Colonic mucosa (tissue), 4 donors: ENCODE data around the gene POLDIP2. TPM values are rescaled to one million over a fixed set of nuclear protein-coding genes. Genes with fewer than 3 reads are reported as not detected.

Experiments
- DNase-seq: peaks from one replicate; pipeline ENCODE4 v3.0.0-alpha.2; 2020
- H3K27ac ChIP-seq: fragments of 200-600 bp; one replicate; pipeline ENCODE4 v1.8.0; 2021
- H3K27me3 ChIP-seq: fragments of 200-600 bp; one replicate; pipeline ENCODE4 v1.8.0; 2021
- H3K36me3 ChIP-seq: fragments of 200-600 bp; one replicate; pipeline ENCODE4 v1.8.0; 2021
- H3K4me1 ChIP-seq: fragments of 200-600 bp; one replicate; pipeline ENCODE4 v1.8.0; 2021; ENCODE audit warnings: mild to moderate bottlenecking
- H3K4me3 ChIP-seq: fragments of 200-600 bp; one replicate; pipeline ENCODE4 v1.8.0; 2021
- H3K9ac ChIP-seq, 2 donors: one replicate each; pipeline ENCODE4 v1.7.0; 2013; ENCODE audit warnings: control low read depth in 2 of 2, low read depth in 2 of 2, low read length in 2 of 2
- H3K9me3 ChIP-seq: fragments of 200-600 bp; one replicate; pipeline ENCODE4 v1.8.0; 2021
- intact Hi-C: fragments of 100-400 bp; cut with DNase I; formaldehyde crosslinking; loops from one replicate; pipeline ENCODE4 v1.14.1; 2022
- total RNA-seq, 2 donors: library from RNA; stranded (reverse); fragmentation: NEBNext Ultra II Directional in 1 of 2; extraction: Animal tissue kit (Norgen Biotek cat#: 25700) in 1 of 2; gene quantifications; one replicate each; pipeline ENCODE4 v1.2.1, GENCODE V29; 2021
- TF ChIP-seq, protein P1 (sequence below): fragments of 200-600 bp; IDR thresholded peaks from one replicate; pipeline ENCODE4 v1.8.0; 2022; ENCODE audit warnings: antibody characterized with exemption, mild to moderate bottlenecking
- donor health status: healthy.
- donor health status: DM: no; HTN: no; CAD: no.
- donor health status: DM: no; HTN: no; CAD: no.

POLDIP2 gene
- total RNA-seq, 2 donors from 2014 or later, result 80.3 to 132 TPM

- Histone ChIP-seq H3K36me3 (no peaks in the 10 kb centered on the region), H3K4me1 (no peaks in the 10 kb centered on the region), H3K9ac (peak overlapping the region; percentile 44 to 48), H3K27ac (no peak overlapping the region), H3K27me3 (no peaks in the 10 kb centered on the region), H3K9me3 (no peaks in the 10 kb centered on the region), H3K4me3 (peak overlapping the region; percentile 63)
- no peak for DNase-seq
- TF ChIP-seq, protein P1, sequence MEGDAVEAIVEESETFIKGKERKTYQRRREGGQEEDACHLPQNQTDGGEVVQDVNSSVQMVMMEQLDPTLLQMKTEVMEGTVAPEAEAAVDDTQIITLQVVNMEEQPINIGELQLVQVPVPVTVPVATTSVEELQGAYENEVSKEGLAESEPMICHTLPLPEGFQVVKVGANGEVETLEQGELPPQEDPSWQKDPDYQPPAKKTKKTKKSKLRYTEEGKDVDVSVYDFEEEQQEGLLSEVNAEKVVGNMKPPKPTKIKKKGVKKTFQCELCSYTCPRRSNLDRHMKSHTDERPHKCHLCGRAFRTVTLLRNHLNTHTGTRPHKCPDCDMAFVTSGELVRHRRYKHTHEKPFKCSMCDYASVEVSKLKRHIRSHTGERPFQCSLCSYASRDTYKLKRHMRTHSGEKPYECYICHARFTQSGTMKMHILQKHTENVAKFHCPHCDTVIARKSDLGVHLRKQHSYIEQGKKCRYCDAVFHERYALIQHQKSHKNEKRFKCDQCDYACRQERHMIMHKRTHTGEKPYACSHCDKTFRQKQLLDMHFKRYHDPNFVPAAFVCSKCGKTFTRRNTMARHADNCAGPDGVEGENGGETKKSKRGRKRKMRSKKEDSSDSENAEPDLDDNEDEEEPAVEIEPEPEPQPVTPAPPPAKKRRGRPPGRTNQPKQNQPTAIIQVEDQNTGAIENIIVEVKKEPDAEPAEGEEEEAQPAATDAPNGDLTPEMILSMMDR, result no peak
- intact Hi-C loops, result no loop called here
Observed at GRCh38 chr17:28317966-28318758, 39.2 kb downstream of the POLDIP2 start.

GRCh38 chr17:28317099-28317965, 40.0 kb downstream of the POLDIP2 start:
- no peaks in the 10 kb centered on the region for H3K27me3 ChIP-seq
- H3K27ac ChIP-seq, result no peak overlapping the region
- TF ChIP-seq, protein P1, result no peak
- no peak overlapping the region for H3K4me3 ChIP-seq
- no peak overlapping the region for H3K9ac ChIP-seq
- H3K9me3 ChIP-seq, result no peaks in the 10 kb centered on the region
- DNase-seq, result no peak
- intact Hi-C loops, result no loop called here
- no peaks in the 10 kb centered on the region for H3K4me1 ChIP-seq
- H3K36me3 ChIP-seq, result no peaks in the 10 kb centered on the region

GRCh38 chr17:28315846-28316705, 41.3 kb downstream of the POLDIP2 start:
- no peak for DNase-seq
- no peaks in the 10 kb centered on the region for H3K27me3 ChIP-seq
- TF ChIP-seq, protein P1, result no peak
- intact Hi-C loops, result no loop called here
- H3K4me3 ChIP-seq, result no peak overlapping the region
- no peak overlapping the region for H3K27ac ChIP-seq
- H3K9me3 ChIP-seq, result no peaks in the 10 kb centered on the region
- no peaks in the 10 kb centered on the region for H3K4me1 ChIP-seq
- H3K9ac ChIP-seq, result no peak overlapping the region
- no peaks in the 10 kb centered on the region for H3K36me3 ChIP-seq

GRCh38 chr17:28313841-28314240, 43.5 kb downstream of the POLDIP2 start:
- DNase-seq, result no peak
- no peak overlapping the region for H3K4me3 ChIP-seq
- H3K27ac ChIP-seq, result no peak overlapping the region
- intact Hi-C loops, result no loop called here
- TF ChIP-seq, protein P1, result no peak
- no peak overlapping the region for H3K9ac ChIP-seq
- H3K4me1 ChIP-seq, result no peaks in the 10 kb centered on the region
- no peaks in the 10 kb centered on the region for H3K36me3 ChIP-seq
- no peaks in the 10 kb centered on the region for H3K27me3 ChIP-seq
- H3K9me3 ChIP-seq, result no peaks in the 10 kb centered on the region

DNA sequence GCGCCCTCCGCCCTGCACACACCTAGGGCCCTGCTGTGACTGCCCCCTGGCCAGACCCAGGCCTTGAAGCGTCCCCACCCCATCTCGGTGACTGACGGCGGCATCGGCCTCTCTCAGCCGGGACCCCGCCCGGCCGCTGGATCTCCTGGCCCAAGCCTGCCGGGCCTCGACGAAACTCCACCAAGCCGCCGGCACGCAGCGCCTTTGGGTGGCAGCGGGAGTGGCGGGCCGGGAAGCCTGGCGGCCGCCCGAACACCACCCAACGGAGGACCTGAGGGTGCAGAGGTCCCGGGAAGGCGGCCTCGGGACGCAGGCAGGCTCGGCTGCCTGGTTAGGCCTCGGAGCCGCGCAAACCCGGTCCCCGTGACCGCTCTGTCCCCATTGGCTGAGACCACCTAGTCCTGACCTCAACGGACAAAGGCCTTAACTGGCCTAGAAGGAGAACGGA, 50.3 kb downstream of the POLDIP2 start:
- intact Hi-C loops, result no loop called here
- no peaks in the 10 kb centered on the region for H3K4me1 ChIP-seq
- TF ChIP-seq, protein P1, result no peak
- DNase-seq, result no peak
- H3K9me3 ChIP-seq, result no peaks in the 10 kb centered on the region
- no peak overlapping the region for H3K27ac ChIP-seq
- H3K27me3 ChIP-seq, result no peaks in the 10 kb centered on the region
- no peak overlapping the region for H3K4me3 ChIP-seq
- H3K9ac ChIP-seq, result no peak overlapping the region
- no peaks in the 10 kb centered on the region for H3K36me3 ChIP-seq
